HG03175 (cell line): ENCODE results near the gene KYAT1.
"Not testable (repeated sequence)": the region's sequence is repeated elsewhere in the genome, so short reads cannot be mapped to it uniquely, and the experiment has no call there.

Experiments
- ATAC-seq: cut with Tn5 transposase; IDR thresholded peaks from one replicate; pipeline ENCODE4 v1.9.1; 2021; ENCODE audit warnings: mild to moderate bottlenecking, moderate library complexity; ENCODE audit not compliant: unreplicated experiment

The KYAT1 gene

DNA sequence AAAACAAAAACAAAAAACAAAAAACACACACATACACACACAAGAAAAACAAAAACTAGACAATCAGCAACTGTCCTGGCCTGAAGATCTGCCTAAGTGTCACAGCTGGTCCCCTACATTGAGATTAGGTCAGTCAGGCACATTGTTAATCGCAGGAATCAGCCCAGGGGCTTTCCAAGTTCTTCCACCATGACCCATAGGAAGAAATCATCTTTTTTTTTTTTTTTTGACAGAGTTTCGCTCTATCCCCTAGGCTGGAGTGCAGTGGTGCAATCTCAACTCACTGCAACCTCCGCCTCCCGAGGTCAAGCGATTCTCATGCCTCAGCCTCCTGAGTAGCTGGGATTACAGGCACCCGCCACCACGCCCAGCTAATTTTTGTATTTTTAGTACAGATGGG, 38.6 kb downstream of the KYAT1 start:
- not testable (repeated sequence) for ATAC-seq

DNA sequence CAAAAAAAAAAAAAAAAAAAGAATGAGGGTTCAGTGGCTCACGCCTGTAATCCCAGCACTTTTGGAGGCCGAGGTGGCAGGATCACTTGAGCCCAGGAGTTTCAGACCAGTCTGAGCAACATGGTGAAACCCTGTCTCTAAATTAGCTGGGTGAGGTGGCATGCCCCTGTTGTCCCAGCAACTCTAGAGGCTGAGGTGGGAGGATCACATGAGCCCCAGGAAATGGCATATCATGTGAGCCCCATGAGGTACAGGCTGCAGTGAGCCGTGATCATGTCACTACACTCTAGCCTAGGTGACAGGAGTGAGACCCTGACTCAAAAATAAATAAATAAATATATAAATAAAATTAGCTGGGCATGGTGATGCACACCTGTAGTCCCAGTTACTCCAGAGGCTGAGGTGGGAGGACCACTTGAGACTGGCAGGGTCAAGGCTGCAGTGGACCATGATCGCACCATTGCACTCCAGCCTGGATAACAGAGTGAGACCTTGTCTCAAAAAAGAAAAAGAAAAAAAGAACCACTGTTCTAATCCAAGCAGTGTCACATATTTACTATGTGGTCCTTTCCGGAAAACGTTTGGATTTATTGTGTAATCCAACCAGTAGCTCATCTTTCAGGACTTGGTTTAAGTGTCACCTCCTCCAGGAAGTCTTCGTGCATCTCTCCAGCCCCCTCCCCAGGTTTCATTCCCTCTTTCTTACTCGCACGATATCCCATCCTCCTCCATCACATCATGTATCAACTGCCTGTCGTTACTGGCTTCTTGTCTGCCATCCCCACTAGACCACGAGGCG, 39.9 kb downstream of the KYAT1 start:
- no peak for ATAC-seq

DNA sequence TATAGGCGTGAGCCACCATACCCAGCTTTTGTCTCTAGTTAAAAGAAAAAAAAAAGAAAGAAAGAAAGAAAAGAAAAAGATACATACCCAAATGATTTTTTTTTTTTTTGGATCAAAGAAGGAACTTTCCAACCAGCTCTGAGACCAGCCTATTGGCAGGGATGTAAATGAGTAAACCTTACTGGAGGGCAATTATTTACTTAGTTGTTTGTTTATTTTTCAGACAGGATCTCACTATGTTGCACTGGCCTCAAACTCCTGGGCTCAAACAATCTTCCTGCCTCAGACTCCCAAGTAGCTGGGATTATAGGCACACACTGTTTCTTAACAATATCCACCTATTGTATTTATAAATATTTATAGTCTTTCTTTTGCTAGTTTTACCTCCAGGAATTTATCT, 41.2 kb downstream of the KYAT1 start:
- ATAC-seq = no peak

DNA sequence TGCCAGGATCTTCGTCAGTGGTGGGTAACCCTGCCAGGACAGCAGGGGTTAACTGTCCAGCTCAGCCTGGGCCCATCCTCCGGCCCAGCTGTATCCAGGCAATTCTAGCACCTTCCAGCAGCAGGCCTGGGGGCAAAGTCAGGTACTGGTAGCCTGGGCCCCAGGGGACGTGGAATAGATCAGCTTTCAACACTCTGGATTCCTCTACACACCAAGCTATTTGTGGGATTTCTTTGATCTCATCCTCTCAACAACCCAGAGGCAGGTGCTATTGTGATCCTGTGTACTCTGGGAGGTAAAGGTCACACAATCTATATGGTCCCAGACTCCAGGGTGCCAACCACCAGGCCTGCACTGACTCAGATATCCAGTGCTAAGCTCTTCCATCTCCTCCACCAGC, 43.4 kb downstream of the KYAT1 start:
- ATAC-seq = no peak

DNA sequence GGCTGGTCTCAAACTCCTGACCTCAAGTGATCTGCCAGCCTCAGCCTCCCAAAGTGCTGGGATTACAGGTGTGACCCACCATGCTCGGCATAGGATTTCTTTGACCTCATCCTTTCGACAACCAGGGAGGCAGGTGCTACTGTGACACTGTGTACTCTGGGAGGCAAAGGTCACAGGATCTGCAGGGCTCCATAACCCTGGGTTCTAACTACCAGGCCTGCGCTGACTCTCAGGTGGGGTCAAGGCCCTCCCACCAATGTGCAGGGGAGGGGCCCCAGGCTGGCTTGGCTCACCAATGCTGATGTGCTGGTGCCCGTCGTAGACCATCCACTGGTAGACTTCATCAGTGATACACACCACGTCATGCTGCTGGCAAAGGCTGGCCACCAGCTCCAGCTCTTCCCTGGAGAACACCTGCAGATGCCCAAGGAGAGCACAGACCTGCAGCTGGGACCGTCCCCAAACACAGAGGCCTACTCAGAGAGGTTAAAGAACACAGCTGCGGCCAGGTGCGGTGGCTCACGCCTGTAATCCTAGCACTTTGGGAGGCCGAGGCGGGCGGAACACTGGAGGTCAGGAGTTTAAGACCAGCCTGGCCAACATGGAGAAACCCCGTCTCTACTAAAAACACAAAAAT, 45.1 kb downstream of the KYAT1 start:
- no peak for ATAC-seq

DNA sequence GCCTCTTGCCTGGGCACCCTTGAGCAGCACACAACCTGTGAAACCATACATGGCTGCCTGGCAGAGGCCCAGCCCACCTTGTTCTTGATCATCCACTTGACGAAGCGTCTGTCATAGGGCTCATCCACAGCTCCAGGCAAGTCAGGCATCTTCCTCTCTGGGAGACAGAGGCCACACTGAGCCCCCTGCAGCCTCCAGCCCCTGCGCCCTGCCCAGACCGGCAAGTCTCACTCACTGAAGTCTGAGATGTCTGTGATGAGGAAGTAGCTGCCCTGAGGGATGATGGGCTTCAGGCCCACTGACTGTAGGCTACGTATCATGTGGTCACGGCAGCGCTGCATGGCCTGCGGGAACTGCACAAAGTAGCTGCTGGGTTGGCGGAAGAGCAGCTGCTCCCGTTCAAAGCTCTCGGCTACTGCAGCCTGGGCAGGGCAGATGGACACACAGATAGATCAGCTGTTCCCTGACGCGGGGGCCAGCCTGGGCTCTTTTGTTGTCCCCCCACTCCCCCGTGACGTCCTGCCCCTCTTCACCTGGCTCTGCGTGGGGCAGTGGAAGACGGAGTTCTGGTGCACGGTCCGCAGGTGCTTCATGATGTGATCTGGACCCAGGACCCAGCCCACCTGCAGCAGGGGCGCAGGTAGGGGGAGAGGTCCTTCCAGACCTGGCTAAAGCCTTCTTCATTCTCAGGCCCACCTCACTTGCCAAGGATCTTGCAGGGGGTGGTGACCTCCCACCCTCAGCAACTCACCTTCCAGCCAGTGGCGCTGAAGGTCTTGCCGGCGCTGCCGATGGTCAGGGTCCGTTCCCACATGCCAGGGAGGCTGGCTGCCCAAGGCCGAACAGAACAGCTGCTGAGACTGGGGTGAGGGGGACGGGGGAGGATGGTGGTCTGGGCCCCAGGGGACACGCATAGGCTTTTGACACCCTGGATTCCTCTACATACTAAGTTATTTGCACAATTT, 46.2 kb downstream of the KYAT1 start:
- no peak for ATAC-seq

DNA sequence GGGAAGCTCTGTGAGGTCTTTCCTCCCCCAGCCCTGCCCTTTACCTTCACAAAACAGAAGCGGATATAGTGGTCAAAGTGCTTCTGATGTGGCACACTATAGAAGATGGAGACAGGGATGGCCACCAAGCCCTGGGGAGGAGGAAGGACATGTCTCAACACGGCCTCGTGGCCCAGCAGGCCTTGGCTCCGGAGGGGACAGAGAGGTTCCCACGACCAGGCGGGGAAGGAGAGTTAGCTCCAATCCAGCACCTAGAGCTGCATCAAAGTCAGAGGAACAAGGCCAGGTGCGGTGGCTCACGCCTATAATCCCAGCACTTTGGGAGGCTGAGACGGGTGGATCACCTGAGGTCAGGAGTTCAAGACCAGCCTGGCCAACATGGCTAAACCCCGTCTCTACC, 48.1 kb downstream of the KYAT1 start:
- no peak for ATAC-seq

DNA sequence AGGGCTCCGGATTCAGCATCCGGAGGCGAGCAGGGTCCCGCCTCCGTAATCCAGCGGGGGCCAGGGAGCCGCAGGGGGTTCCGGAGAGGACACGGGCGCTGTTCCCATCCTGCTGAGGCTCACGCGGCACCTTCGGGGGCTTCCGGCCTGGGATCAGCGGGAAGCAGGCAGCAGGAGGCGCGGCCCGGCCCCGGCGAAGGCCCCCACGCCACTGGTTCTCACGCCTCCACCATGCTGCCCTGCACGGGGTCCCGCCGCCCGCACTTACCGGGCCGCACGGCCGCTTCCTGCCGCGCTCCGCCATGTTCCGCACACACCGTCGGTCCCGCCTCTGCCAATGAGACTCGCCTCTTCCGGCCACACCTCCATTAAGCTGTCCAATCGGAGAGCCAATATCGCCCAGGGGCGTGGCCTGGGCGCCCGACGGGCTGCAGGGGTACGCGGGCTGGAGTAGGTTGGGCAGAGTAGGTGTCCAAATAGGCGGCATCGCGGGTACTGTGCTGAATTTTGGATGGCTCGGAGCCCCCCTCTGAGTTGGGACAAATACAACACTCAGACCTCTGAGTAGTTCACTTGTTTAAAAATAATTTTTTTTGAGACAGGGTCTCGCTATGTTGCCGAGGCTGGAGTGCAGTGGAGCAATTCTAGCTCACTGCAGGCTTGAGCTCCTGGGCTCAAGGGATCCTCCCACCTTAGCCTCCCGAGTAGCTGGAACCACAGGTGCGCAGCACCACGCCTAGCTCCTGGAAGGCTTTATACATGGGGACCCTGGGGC, 52.1 kb downstream of the KYAT1 start, which contains the start of gene SPOUT1:
SPOUT1 (minus strand) TSS at position 318 of the 775 bp plus-strand sequence; CDS start at position 304, 14 bp downstream.
- peak; percentile 96 for ATAC-seq

DNA sequence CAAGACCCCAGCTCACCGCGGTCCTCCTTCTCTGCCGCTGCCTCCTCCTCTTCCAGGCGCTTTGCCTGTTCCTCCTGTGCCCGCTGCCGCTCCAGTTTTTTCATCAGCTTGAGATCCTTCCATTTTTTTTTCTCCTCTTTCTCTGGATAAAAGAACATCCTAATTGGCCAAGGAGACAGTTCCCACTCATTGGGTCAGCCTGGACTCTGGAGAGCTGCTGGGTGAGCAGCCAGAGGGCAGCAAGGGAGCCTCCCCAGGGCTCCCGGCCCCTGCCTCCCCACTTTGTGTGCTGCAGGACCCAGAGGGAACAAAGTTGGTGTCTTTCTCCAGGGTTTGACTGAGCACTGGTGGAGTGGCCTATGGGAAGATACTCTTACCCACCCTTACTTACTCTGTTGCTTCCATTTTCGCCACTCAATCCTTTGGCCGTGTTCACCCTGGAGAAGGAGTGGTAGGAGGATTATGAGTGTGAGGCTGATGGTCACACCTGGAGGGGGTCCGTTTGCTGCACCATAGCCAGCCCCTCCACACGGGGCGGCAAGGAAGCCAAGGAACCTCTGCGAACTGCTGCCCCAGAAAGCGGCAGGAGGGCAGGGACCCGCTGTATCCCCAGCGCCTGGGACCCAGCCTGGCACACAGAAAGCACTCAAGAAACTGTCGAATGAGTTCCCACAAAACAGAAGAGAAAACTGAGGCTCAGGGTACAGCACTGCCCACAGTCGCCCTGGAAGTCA, 52.9 kb downstream of the KYAT1 start:
- ATAC-seq = peak; percentile 11

DNA sequence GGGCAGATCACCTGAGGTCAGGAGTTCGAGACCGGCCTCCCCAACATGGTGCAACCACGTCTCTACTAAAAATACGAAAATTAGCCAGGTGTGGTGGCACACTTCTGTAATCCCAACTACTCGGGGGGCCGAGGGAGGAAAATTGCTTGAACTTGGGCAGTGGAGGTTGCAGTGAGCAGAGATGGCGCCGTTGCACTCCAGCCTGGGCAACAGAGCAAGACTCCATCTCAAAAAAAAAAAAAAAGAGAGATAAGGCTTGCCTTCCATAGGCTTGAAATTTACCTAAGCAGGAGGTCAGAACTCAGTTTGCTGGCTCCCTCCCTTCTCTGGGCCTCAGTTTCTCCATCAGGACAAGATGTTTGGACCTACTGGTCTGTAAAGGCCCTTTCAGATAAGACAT, 53.5 kb downstream of the KYAT1 start:
- no peak for ATAC-seq

DNA sequence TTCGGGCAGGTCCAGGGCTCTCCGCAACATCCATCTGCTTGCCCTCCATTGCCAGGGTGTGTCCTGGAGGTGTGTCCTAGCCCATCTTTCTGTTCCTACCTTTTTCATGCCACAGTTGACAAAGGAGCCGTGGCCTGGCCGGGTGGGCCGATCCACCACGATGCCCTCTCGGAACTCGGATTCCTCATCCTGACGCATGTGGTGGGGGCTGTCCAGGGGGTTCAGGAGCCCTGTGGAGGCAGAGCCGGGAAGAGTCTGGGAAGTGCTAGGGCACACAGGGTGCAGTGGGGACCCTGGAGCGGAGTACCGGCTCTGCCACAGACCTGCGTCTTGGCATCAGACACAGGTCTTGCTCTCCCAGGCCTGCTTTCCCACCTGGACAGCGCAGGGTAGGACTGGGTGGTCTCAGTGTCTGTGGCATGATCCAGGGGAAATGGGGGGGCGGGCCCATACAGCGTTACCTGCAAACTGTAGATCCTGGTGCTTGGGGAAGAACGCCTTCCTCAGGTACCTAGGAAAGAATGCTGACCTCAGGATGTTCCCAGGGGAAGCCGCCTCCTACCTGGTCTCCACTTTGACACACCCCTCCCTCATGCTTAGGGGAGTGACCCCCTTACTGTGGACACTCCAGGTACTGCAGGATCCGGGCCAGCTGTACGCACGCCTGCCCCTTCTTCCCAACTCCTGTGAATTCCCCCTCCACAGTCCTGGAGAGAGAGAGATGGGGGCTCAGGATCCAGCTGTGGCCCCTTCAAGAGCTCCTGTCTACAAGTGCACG, 55.6 kb downstream of the KYAT1 start:
- ATAC-seq = no peak

DNA sequence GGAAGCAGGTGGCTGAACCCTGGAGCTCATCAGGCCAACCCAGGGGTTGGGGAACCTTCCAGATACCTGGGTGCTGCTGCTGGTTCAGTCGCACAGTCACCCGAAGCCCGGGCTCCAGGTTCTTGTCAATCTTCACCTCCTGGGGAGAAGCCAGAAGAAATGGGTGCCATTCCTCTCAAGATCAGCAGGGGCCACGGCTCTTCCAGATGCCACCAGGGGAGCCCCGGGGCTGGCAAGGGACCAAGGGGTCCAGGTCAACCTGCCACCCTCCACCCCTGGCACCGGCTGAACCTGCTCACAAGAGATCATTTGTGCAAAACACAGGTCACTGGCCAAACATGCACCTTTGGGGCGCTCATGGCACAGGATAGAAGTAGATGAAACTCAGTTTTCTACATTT, 56.8 kb downstream of the KYAT1 start:
- ATAC-seq = no peak

DNA sequence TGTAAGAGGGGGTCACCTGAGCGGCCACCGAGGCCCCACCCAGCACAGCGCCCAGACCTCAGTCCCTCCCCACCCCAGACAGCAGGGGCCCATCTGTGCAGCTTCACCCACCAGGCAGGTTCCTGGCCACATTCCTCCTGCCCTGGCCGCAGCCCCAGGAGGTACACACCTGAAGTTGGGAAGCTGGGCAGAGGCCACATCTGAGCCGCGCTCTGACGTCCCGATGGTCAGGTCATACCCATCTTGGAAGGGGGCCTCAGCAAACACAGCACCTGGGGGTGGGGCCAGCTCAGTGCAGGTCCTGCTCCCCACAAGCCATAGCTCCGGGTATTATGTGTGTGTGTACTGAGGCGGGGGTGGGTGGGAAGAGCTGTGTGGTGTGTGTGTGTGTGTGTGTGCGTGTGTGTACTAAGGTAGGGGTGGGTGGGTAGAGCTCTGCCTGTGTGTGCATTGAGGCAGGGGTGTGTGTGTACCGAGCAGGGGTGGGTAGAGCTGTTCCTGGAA, 57.8 kb downstream of the KYAT1 start:
- ATAC-seq = no peak

DNA sequence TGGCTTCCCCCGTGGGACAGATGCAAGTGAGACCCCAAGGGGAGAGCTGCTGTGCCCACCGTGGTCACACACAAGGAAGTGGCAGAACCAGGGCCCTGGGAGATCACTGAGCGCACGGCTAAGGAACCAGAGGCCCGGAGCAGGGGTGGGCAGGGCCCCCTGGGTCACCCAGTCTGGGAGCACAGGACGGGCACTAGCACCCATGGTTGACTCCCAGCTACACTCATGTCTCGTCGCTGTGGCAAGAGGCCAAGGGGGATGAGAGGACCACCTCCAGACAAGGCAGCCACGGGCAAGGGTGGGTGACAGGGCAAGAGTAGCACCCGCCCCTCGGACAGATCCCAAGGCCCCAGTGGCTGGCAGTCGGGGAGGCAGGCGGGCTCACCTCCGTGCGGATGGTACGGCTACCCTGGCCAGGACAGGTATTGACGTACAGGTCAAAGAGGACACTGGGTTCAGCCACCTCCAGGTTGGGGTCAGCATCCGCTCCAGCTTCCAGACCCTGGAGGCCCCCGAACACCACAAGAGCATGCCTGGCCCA, 58.3 kb downstream of the KYAT1 start:
- ATAC-seq = no peak

DNA sequence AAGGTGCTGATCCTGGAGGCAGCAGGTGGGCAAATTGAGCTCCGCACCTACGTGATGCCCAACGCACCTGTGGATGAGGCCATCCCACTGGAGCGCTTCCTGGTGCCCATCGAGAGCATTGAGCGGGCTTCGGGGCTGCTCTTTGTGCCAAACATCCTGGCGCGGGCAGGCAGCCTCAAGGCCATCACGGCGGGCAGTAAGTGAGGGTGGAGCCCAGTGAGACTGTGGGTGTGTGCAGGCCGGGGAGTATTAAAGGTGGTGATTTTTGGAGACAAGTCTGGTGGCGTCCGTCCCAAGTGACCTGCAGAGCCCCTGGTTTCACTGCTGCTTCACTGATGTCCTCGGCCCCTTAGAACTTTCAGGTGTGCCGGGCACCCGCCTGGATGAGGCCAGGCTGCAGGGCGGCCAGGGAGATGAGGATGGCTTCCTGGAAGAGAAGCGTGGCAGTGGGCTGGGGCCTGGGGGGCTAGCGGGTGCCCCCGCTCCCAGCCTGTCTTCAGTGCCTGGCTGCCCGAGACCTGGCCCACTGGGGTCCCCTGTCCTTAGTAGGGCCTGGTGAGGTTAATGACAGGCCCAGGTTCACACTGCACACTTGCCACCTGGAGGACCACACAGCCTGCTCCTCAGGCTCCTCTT, 59.2 kb downstream of the KYAT1 start:
- no peak for ATAC-seq

DNA sequence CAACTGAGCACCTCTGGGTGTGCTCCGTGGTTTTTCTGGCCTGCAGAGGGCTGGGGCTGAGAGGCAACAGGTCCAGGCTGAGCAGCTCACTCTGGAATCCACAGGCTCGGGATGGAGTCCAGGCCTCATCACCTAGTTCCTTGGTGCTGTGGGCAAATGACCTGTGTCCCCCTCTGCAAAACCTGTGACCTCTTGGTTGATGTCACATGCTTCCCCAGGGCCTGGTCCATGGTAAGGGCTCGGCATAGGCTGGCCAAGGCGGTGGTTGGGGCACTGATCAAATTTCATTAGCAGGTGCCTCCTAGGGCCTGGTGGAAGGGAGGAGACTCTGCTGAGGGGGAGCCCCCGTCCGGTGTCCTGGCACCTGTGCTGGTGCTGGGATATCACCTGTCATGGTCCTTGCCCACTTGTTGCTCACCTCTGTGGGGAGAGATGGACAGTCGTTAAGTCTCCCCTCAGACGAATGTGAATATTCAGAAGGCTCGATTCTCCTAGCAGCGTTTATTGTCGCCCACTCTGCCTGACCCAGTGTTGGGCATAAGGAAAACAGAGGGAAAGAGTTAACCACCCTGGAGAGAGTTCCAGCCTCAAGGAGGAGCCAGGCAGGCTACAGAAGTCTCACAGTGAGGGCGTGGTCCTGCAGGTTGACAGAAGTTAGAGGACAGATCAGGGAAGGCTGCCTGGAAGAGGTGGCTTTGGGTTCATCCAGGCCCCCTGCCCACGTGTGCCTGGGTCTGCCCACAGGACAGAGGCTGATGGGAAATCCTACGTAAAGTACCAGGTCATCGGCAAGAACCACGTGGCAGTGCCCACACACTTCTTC, 60.0 kb downstream of the KYAT1 start:
- no peak for ATAC-seq
